Astrocyte of the hippocampus (primary cell): ENCODE results near the gene BRF1.
A peak's percentile ranks its signal among the peaks of the same experiment; 100 is the strongest.
"Not testable (repeated sequence)": the region's sequence is repeated elsewhere in the genome, so short reads cannot be mapped to it uniquely, and the experiment has no call there.

Experiments used
- DNase-seq: peaks from one replicate; pipeline ENCODE4 v3.0.0; 2011; ENCODE audit warnings: low read depth, low spot score

The BRF1 gene

DNA sequence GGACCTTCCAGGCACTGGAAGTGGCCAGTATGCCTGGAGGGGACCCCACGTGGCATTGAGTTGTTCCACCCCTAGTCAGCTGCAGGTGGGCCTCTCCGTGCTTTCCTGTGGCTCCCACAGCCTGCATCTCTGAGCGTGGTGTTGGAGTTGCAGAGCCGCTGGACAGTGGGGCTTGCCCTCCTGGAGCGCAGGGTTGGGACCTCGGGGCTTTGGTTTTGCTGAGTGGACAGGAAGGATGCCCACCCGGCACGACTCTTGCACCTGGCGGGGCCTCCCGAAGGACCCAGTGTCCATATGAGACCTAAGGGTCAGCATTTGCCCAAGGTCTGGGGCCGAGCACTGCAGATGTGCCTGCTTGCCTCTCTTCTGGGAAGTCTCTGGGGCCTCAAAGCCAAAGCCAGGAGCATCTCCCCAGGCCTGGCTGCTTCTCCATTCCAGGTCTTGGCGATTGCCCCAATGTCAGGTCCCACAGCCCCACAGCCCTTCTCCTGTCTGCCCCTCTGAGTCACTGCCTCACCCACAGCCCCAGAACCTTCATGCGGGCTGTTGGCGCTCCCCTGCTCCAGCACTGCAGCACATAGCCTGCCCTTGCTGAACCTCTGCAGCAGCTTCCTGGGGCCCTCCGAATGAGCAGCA lies 15.3 kb upstream of the BRF1 start:
- peak; percentile 33 for DNase-seq

DNA sequence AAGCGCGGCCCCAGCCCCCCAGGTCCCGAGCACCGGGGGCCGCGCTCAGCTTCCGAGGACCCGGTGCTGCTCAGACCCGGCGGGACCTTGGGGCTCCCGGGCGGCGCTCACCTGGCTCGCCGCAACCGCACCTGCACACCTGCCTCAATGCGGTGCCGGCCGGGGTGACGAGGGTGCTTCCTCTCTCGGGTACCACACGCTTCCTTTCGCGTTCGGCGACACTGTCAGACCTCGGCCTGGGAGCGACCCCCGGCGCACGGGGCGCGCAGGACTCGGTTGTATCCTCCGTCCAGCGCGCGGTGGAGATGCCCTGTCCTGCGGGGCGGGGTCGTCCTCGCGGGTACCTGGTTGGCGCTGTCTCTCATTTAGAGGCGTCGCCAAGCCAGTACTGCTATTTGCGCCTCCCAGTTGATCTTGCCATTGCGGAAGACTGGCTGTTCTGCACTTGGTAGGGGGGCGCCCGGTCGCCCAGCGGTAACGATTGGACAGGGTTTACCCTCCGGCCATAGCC lies 14.5 kb upstream of the BRF1 start:
- peak; percentile 55 for DNase-seq

DNA sequence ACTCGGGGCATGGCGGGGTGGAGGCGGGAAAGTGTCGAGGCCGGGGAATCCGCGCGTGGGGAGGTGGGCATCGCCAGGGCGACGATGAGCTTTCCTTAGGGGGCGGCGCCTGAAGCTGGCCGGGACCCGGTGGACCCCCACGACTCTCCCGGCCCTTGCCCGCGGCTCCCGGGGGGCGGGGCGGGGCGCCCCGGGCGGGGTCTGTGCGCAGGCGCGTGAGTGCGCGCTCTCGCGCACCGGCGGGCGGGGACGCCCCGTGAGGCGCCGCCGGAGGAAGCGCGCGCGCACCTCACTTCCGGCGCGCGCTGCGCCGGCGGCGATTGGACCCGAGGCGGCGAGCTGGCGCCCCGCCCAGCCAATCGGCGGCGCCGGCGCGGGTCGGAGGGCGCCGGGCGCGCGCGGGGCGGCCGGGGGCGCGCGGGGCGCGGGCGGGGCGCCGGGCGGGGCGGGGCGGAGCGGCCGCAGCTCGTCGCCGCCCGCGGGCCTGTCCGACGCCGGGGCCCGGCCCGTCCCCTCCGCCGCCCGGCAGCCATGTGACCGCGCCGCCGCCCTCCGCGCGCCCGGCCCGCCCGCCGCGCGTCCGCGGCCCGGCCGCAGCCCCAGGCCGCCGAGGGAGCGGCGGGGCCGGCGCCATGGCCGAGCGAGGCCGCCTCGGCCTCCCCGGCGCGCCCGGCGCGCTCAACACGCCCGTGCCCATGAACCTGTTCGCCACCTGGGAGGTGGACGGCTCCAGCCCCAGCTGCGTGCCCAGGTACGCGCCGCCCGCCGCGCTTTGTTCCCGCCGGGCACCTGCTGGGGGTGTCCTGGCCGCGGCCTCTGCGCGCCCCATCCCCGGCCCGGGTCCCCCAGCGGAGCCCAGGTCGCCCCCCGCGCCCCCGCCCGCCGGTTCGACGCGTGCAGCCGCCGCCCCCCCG lies 13.7 kb upstream of the BRF1 start, which contains the start of gene PACS2:
PACS2 (plus strand) TSS at position 462 of the 914 bp plus-strand sequence; CDS start at position 633, 171 bp downstream.
- peak; percentile 97 for DNase-seq

DNA sequence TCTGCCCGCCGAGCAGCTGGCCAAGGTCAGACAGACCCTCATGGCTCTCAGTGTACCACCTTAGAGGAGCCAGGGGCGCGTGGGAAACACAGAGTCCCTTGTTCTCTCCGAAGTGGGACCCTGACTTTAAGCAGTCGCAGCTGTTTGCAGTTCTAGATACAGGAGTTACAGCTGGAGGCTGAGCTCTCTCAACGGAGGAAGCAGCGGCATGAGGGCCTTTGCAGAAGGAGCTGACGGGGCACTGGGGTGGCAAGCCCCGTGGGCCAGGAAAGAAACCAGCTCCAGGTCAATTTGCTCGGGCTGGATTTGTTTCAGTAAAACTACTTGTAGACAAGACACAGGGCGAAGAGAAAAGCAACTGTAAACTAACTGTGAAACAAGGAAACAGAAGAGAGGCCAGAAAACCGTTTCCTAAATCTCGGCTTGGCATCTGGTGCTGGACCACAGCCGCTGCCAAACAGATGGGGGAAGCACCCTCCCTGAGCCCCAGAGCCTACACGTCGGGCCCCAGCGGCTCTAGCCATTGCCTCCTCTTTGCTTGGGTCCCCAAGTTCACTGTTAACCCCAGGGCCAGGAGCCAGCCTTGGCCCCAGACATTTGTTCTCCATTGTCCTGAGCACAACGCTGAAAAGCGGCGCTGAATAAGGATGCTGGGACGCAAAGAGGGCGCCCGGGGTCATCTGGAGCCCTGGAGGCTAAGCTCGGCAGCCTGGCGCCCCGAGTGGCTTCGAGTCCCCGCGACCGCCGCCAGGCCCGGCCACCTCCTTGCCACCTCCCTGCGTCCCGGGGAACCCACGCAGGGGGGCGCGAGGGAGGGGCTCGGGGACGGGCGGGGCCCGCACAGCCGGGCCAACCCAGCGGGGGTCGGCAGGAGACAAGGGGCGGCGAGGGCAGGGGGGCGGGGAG lies 12.8 kb upstream of the BRF1 start:
- peak; percentile 38 for DNase-seq

DNA sequence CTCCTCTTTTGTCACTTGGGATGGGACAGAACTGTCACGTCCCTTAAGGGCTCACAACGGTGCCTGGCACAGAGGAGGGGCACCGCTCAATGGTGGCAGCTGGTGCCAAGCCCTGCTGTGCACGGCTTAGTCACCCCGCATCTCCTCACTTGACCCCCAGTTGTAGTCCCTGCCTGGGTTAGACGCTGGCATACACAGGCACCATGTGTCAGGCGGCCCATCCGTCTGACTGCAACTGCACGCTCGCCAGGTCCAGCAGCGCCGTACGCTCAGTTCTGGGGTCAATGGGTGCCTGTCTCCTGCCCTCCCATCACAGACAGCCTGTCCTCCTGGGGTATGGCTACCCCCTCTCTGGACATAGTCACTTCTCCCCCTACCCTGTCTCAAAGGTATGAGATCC lies 12.2 kb upstream of the BRF1 start:
- no peak for DNase-seq

DNA sequence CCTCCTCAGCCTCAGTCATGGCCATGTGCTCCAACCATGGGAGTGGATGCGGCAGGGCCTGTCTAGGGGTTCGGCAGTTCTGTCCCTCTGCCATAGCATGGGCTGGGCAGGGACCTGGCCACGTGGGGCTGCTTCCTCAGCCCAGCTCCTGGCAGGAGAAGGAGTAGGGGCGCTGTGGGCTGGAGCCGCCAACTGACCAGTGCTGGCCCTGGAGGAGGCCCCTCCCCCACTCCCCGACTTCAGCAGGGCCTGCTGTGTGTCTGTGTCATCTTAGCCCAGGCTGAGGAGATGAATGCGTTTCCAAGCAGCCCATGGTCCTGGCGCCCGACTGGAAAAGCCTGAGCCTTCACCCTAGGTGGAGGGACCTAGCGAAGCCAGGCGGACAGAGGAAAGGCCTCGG lies 11.0 kb upstream of the BRF1 start:
- DNase-seq: no peak

DNA sequence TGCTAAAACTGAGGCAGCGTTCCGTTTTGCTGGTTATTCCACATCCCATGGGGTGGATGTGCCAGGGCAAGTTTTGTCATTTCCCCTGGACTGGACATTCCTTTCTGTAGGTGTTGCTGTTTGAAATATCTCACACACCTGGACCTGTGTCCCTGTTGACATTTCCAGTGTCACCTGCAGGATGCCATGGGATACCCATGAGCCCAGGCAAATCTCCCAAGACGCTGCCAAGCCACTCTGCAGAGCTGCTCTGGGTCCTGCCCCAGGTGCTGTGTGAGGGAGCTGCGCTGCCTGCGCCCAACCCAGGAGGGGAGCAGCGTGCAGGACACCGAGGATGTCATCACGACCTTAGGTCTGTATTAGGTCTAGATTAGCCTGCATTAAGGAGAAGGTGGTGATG lies 8.6 kb upstream of the BRF1 start:
- no peak for DNase-seq

DNA sequence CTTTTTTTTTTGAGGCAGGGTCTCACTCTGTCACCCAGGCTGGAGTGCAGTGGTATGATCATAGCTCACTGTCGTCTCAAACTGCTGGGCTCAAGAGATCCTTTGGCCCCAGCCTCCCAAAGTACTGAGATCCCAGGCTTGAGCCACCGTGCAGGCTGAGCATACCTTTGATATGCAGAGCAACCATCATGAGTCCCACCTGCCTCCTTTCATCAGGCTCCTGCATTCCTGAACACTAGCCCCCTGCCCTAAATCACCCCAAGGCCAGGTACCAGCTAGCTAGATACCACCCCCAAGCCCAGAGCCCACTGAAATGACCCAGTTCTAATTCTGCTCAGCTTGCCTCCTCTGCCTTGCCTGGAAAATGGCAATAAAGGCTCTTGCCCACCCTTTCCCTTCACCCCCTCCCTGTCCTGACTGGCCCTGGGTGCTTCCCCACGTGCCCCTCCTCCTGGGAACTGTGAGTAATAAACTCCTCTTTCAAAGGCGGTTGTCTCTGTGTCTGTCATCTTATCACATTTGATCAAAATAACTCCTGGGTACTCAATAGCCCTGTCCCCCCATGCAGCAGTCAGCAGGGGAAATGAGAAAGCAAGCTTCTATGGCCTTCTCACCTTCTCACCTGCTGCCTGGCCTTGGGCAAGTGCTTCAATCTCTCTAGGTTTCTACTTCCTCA lies 6.4 kb upstream of the BRF1 start:
- no peak for DNase-seq

DNA sequence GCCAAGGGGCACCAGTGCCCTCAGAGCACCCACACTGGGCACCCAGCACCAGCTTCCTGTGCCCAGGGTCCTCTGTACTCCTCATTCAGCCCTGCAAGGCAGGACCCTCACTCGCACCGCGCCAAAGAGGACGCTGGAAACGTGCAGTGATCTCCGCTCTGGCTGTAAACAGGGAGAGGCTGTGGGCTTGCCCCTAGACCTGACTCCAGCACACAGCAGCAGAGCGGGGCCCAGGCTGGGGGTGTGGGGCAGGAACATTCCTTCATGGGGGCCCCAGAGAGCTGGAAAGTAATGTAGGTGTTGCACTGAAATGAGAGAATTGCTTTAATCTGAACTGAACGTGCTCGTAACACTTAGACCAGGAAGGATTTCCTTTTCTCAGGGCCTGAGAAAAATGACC lies 5.0 kb upstream of the BRF1 start:
- no peak for DNase-seq

DNA sequence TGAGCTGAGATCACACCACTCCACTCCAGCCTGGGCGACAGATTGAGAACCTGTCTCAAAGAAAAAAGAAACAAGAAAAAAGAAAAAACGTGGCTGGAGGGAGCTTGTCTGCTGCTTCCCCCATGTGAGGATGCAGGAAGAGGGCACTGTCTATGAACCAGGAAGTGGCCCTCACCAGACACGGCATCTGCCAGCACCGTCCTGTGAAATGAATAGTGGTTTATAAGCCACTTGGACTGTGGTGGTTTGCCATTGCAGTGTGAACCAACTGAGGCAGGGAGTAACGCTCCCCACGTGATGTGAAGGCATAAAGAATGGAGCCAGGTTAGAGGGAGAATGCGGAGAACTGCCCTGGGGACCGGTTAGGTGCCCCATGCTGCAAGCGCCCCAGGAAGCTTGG lies 4.5 kb upstream of the BRF1 start:
- DNase-seq: no peak

DNA sequence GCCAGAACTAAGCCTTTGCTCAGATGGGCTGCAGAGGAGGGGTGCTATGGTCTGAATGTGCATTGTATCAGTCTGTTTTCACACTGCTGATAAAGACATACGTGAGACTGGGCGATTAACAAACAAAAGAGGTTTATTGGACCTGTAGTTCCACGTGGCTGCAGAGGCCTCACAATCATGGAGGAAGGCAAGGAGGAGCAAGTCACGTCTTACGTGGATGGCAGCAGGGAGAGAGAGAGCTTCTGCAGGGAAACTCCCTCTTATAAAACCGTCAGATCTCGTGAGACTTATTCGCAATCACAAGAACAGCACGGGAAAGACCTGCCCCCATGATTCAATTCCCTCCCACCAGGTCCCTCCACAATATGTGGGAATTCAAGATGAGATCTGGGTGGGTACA lies 3.8 kb upstream of the BRF1 start:
- no peak for DNase-seq

DNA sequence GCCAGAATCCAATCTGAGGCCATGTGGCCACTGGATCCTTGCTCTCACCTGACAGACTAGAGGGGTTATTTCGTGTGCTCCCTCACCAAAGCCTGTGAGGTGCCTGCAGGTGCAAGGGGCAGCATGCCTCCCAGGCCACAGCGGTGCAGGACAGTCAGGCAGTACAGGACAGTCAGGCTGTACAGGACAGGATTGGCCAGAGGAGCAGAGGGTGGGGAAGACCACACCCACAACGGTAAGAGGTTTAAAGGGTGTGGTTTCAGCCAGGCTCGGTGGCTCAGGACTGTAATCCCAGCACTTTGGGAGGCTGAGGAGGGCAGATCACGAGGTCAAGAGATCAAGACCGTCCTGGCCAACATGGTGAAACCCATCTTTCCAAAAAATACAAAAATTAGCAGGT lies 3.1 kb upstream of the BRF1 start:
- DNase-seq: no peak

DNA sequence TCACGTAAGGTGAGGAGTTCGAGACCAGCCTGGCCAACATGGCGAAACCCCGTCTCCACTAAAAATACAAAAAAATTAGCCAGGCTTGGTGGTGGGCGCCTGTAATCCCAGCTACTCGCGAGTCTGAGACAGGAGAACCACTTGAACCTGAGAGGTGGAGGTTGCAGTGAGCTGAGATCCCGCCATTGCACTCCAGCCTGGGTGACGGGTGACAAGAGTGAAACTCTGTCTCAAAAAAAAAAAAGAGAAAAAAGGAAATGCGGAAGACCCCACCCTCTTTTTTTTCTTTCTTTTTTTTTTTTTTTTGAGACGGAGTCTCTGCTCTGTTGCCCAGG lies 1.1 kb upstream of the BRF1 start:
- not testable (repeated sequence) for DNase-seq

DNA sequence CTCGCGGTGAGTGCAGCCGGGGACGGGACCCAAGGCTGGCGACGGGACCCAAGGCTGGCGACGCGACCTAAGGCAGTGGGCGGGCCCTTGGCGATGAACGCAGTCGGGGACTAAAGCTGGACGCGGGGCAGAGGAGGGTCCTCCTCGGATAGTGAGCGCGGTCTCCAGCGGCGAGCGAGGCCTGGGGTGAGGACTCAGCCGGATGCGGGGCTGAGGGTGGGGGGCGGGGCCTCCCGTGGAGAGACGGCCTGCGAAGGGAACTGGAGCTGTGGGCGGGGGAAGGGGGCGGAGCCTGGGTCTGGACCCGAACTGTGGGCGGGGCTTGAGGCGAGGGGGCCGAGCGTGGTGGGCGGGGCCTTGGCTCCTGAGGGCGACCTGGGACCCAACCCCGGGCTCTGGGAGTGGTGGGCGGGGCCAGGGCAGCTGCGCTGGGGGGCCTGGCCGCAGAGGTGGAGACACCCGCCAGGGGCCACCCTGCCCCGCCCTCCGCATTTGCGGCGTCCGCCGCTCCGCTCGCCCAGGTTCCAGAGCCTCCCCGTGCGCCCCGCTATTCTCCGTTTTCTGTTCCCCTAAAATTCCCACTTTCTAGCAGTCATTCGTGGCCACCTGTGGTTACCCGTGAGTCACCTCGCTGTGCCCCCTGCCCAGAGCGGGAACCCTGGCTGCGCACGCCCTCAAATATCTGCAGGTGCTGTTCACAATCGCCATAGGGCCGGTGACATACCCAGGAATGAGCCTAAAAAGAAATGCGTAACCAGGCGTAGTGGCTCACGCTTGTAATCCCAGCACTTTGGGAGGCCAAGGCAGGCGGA lies 508 bp upstream of the BRF1 start:
- DNase-seq: peak; percentile 98

DNA sequence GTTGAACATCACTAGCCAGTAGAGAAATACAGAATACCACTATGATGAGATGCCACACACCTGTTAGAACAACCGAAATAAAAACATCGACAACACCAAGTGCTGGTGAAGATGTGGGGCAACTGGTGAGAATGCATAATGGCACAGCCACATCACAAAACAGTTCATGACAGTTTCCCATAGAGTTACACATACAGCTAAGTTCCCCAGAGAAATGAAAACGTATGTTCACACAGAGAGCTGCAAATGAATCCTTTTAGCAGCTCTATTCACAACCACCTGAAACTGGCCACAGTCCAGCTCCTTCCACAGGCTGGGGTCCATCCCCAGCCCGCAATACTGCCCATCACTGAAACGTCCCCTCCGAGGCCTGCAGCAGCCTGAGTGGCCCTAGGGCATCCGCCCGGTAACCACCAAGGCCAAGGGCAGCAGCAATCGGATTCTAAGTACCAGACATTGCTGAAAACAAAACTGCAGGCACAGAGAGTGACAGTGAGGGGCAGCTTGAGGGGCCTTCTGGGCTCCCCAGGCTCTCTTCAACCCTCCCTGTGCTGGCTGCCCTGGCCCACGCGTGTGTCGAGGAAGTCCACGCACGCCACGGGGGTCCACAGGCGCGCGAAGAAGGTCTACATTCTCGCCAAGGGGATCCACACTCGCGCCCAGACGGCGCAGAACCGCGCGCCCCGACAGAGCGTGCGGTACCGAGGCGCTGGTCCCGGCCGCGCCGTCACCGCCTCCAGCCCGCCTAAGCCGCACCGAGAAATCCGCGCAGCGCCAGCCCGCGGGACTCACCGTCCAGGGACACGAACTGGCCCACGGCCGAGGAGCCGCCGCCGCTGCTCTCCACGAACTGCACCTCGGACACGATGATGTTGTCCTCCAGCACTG lies 903 bp downstream of the BRF1 start:
- no peak for DNase-seq

DNA sequence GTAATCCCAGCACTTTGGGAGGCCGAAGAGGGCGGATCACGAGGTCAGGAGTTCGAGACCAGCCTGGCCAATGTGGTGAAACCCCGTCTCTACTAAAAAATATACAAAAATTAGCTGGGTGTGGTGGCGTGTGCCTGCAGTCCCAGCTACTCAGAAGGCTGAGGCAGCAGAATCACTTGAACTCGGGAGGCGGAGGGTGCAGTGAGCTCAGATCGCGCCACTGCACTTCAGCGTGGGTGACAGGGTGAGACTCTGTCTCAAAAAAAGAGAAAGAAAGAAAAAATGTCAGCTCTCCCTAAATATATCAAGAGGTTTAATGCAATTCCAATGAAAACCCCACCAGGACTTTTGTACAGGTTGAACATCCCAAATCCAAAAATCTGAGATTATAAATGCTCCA lies 3.5 kb downstream of the BRF1 start:
- not testable (repeated sequence) for DNase-seq

DNA sequence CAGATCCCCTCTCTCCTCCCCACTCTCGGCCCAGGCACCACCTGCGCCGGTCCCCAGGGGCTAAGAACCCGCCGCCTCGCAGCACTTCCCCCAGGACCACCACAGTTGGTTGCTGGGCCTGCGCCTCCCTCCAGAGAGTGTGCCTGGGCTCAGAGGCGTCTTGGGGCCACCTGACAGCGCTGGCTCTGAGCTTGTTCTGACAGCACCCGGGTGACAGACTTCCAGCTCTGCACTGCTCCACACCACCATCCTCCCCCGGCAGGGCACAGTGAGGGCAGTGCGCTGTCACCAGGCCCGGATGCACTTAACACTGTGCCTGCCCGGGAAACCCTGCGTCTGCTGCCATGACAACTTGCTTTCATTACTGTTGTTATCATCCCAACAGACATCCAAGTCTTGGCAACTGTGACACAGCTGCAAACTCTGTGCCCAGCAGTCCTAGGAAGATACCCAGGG lies 6.6 kb downstream of the BRF1 start:
- DNase-seq: peak; percentile 77

DNA sequence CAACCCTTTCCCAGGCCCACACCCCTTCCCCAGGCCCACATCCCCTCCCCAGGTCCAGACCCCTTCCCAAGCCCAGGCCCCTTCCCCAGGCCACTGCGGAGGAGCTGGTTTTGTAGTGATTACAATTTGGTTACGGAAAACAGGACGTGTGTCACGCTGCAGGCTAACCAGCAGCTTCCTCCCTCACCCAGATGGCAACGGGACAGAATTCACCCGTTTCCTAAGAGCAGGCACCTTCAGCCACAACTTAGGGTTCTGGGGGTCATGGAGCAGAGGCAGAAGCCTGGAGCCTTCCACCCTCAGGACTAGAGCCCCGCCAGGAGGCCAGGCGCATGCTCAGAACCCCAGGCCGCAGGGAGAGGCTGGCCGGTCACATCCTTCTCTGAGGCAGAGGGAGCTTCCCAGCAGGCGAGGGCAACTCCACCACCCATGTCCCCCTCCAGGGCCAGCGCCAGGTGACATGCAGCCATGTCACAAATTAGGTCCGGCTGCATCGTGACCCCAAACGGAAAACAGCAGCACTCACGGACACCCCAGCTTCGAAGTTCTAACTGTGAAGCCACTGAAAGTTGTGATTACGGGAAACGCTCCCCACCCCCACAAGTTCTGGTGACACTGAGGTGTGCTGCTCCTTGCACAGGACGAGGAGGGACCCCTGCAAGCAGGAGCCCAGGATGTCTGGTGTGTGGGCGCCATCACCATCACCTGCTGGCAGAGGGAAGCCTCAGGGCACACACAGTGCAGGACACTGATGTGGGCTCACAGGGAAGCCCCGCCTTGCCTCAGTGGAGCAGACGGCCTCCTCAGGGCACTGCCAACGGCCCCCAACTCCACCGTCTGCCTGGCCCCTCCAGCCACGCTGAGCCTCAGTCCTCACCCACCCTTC lies 7.7 kb downstream of the BRF1 start:
- no peak for DNase-seq
